GM21825 (cell line): ENCODE data around the gene PHYHIPL.
"Not testable (repeated sequence)": the region's sequence is repeated elsewhere in the genome, so short reads cannot be mapped to it uniquely, and the experiment has no call there.

ENCODE experiments used
- ATAC-seq: cut with Tn5 transposase; IDR thresholded peaks from one replicate; pipeline ENCODE4 v1.9.1; 2021; ENCODE audit warnings: mild to moderate bottlenecking, moderate library complexity; ENCODE audit not compliant: unreplicated experiment

The PHYHIPL gene

DNA sequence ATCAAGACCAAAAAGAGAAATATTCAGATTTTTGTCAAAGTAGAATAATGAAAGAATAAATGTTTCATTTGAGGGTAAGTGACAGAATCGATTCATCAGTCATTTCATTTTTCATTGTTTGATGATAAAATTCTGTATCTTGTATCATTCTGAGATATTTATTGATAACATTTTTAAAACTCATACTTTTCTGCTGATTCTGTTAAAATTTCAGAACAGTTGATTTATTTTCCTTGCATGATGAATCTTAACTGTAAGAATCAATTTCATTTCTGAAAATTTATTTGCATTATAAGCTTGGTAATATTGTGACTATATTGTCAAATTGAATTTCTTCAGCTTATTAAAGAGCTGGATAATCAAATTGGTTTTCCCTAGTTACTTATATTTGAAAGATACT, 13.9 kb downstream of the PHYHIPL start:
- no peak for ATAC-seq

DNA sequence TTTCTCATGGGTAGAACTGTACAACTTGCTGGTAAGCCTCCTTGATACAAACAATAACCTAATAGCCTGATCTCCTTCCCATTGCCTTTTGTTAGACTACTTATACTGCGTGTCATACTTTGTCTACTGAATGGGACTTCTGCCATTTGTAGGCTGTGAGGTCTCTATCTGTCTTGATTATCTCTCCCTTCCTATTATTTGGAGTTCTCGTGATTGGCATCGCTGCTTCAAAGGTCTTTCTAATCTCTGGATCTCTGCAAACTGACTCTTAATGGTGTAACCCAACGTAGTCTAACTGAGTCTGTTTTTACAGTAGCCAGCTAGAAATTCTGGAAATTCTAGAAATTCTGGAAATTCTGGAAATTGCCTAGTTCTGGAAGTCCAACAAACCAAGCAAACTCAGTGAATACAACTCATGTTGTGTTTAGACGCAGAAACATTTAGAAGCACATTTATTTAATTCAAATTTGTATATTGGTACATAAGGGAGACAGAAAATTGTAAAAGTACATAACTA, 29.8 kb downstream of the PHYHIPL start:
- ATAC-seq = no peak

DNA sequence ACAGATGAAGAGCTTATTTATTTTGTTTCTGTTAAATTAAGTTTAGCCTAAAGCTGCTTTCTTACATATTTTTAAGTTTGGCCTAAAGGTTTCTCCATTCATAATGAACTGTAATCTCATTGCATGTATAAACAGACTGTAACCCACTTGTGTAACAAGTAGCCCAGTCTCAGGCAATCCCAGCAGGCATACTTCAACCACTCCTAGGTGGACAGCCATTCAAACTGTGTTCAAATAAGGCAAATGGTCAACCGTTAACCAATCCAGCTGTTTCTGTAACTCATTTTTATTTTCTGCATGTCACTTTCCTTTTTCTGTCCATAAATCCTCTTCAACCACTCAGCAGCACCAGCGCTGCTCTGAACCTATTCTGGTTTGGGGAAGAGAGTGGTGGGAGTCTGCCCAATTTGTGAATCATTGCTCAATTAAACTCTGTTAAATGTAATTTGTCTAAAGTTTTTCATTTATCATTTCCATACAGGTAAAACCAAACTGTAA, 35.9 kb downstream of the PHYHIPL start:
- no peak for ATAC-seq

DNA sequence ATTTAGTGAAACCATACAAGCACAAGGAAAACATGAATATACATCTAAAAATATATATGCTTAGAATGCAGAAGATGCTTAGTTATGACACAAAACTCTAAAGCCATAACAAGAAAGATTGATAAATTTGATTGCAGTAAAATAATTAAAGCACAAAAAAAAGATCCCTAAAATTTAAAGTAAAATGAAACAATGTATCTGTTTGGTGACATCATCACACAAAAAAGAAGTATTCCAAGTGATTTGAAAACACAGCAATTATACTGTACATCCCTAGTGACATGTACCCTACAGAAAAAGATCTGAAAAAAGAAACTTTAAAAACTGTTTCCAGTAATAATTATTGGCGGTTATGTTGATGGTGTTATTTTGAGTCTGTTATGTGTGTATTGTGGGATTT, 37.7 kb downstream of the PHYHIPL start:
- no peak for ATAC-seq

GRCh38 chr10:59216178-59216869, 39.9 kb downstream of the PHYHIPL start:
- ATAC-seq = no peak

DNA sequence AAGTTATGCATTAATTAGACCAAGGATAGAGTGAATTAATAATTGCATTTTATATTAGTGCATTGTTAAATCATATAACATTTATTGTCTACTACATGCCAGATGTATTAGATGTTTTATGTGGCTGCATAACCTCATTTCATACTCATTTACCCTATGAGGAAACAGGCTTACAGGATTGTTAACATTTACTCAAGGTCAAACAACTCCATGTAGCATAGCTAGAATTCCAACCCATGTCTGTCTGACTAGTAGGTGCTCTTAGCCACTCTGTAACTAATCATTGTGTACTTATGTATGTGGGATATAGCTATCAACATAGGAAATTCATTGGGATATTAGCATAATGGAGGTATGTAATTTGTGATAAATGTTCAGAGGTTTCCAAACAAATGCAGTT, 46.3 kb downstream of the PHYHIPL start:
- no peak for ATAC-seq

GRCh38 chr10:59223597-59223996, 47.2 kb downstream of the PHYHIPL start:
- ATAC-seq = not testable (repeated sequence)

DNA sequence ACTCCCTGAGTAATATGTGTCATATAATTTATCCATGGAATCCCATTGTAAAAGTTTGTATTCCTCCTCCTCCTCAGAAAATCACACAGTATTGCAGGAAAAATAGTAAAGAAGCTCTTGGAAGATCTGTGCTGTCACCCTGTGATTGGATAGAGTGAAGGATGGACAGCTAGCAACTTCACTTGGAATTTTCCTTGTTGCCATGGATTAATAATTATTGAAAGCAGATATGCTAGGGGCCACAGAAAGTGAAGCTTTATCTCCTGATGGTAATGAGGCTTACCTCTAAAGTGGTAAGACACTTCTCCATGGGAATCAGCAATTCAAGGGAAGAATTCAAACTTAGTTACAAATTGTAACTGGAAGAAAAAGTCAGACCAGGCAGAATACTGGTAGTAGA, 48.8 kb downstream of the PHYHIPL start:
- ATAC-seq = no peak

GRCh38 chr10:59227136-59227673, 50.8 kb downstream of the PHYHIPL start:
- no peak for ATAC-seq

DNA sequence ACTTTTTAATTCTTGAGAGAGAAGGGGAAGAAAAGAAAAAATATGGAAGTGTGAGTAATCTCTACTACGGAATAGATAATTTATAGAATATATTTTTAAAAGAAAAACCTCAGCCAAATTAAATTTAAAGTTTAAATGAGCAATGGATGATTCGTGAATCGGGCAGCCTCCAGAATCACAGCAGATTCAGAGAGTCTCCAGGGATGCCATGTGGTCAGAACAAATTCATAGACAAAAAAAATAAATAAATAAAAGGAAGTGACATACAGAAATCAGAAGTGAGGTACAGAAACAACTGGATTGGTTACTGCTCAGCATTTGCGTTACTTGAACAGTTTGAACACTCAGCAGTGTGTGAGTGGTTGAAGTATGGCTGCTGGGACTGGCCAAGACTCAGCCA, 53.0 kb downstream of the PHYHIPL start:
- ATAC-seq = no peak

- no peak for ATAC-seq
Observed at GRCh38 chr10:59234194-59234593, 57.8 kb downstream of the PHYHIPL start.

DNA sequence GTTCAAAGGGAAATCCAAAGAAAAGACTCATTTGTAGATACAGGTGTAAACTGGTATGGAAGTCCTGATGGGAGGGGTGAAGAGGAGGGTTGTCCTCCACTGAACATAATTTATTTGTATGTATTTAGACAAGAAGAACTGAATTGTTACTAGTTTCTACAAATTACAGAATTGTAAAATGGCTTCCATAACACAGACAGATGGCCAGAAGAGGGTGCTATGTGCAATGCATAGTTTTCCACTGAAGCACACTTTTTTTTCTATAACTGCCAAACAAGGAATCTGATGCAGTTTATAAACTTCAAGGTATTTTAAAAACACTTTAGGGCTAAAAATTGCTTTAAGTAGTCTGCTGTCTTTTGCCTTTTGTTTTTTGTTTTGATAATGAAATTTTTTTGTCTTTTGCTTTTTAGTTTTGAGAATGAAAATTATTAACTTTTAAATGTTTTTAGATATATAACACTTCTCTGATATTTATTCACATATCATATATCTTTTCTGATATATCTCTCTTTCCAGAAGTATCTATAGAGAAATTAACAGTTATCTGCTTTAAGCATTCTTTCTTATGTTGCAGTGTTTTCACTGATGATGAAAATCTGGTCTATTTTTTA, 58.5 kb downstream of the PHYHIPL start:
- no peak for ATAC-seq

- no peak for ATAC-seq
Observed at GRCh38 chr10:59236064-59236697, 59.7 kb downstream of the PHYHIPL start.

GRCh38 chr10:59237775-59238174, 61.3 kb downstream of the PHYHIPL start:
- ATAC-seq = no peak

DNA sequence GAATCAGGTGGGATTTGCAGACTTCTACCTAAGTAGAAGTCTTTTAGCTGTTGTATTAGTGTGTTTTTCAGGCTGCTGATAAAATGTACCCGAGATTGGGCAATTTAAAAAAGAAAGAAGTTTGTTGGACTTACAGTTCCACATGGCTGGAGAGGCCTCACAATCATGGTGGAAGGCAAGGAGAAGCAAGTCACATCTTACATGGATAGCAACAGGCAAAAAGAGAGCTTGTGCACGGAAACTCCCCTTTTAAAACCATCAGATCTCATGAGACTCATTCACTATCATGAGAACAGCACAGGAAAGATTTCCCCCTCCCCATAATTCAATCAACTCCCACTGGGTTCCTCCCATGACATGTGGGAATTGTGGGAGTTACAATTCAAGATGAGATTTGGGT, 62.7 kb downstream of the PHYHIPL start:
- not testable (repeated sequence) for ATAC-seq

DNA sequence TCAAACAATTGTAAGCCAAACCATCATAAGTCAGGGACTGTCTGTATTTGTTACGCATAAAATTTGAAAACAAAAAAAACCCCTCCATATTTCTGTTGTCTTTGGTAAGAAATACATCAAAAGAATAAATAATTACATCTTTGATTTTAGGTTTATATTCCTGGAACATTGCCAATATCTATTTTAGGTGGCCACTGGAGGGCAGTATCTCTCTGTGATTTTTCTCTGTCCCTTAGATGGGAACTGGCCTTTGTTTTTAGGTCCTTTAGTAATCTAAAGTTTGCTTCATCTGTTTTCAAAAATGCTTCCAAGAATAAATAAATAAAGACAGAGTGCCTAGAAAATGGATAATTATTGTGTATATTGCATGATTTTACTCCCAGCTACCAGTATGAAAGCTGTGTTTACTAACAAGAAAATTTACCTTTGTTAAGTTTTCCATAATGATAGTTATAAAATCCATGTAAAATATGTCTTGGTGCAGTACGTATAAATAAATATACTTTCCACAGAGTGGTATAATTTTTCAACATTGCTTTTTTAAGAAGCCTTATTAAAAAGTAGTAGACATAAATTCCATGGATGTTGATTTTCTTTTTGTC, 64.2 kb downstream of the PHYHIPL start:
- no peak for ATAC-seq

DNA sequence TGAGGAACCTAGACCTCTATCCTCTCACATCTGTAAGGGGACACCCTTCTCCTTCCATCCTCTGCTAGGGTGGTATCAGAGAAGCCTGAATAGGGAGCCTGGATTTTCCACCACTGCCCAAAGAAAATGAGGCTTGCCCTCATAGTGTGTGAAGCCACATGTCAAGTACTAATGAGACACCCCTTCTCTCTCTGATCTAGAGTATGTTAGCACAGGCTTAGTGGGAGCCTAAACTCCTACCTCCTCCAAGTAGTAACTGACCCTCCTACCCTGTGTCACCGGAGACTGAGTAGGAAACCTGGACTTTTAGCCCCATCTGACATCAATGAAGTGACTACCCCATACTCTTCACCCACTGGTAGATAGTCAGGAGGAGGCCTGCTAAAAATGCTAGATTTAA, 65.6 kb downstream of the PHYHIPL start:
- no peak for ATAC-seq

GRCh38 chr10:59242991-59243390, 66.5 kb downstream of the PHYHIPL start:
- no peak for ATAC-seq

- ATAC-seq = no peak
Observed at GRCh38 chr10:59243611-59244195, 67.3 kb downstream of the PHYHIPL start.

DNA sequence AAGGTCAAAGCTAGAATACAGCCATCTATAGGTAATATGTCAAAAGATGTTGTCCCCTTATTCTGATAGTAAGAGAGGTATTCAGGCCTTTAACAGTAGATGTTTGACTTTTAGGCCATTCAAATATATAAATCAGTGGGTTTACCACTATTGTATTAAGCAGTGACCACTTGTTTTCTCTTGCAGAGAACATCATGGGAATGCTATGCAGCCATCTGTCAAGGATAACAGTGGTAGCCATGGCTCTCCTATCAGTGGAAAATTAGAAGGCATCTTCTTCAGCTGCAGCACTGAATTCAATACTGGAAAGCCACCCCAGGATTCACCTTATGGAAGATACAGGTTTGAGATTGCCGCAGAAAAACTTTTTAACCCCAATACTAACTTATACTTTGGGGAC, 68.4 kb downstream of the PHYHIPL start:
- no peak for ATAC-seq

DNA sequence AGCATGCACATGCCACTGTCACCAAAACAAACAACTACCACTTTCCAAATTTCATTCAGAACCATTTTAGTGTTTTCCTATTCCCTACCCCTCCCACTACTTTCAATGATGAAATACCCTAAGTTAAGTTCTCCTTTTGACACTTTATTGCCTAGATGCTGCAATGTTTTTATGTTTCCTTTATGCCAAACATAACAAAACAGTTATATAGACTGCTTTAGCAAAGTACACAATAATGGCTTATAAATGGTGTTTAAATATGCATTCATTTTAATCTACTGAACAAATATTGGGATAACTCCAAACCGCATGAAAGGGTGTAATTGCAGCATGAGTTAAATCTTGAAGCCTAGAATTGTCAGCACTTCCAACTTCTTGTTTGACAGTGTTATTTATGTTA, 69.2 kb downstream of the PHYHIPL start:
- no peak for ATAC-seq
